Measurements from ENCODE around the gene TPI1. TPM values are rescaled to one million over a fixed set of nuclear protein-coding genes. Genes with fewer than 3 reads are reported as not detected.

Gene TPI1
- total RNA-seq, 1 experiment from 2014 or later: 1,045 TPM

- ATAC-seq (no peak), DNase-seq (ENCODE audit: low spot score) (no peak)
- no peak overlapping the region; the same call in 1 of the 2 replicates for H3K27ac Mint-ChIP-seq
- no peaks in the 10 kb centered on the region for H3K9me3 Mint-ChIP-seq
- peaks cover 39% of the 10 kb centered on the region for H3K36me3 Mint-ChIP-seq
- peaks cover 39% of the 10 kb centered on the region for H3K4me1 Mint-ChIP-seq
- H3K4me3 Mint-ChIP-seq: peak overlapping the region; percentile 97; the same call in 1 of the 2 replicates
- TF ChIP-seq ELF4 (CRISPR knock-in tag; IDR thresholded peaks at IDR 0.05; ENCODE audit: low read depth): no peak
- TF ChIP-seq ZNF532 (CRISPR knock-in tag; IDR thresholded peaks at IDR 0.05; ENCODE audit: borderline replicate concordance): no peak
- TF ChIP-seq ZNF512 (CRISPR knock-in tag; IDR thresholded peaks at IDR 0.05; ENCODE audit: borderline replicate concordance): no peak
- TF ChIP-seq ZNF423 (CRISPR knock-in tag; IDR thresholded peaks at IDR 0.05): no peak
- no peak for TF ChIP-seq E2F4 (CRISPR knock-in tag; IDR thresholded peaks at IDR 0.05; ENCODE audit: borderline replicate concordance, low read depth)
- no peak for TF ChIP-seq STAT6 (CRISPR knock-in tag; conservative IDR thresholded peaks at IDR 0.05; ENCODE audit: low read depth)
- no peak for TF ChIP-seq ATF2 (CRISPR knock-in tag; IDR thresholded peaks at IDR 0.05; ENCODE audit: borderline replicate concordance, low read depth)
- no peak for TF ChIP-seq USF1 (CRISPR knock-in tag; IDR thresholded peaks at IDR 0.05)
- no peak for TF ChIP-seq ZNF121 (CRISPR knock-in tag; IDR thresholded peaks at IDR 0.05)
- TF ChIP-seq CREM (CRISPR knock-in tag; IDR thresholded peaks at IDR 0.05): no peak
- no peak for TF ChIP-seq ZBTB21 (CRISPR knock-in tag; IDR thresholded peaks at IDR 0.05; ENCODE audit: borderline replicate concordance)
- TF ChIP-seq JAZF1 (CRISPR knock-in tag; IDR thresholded peaks at IDR 0.05): no peak
- ChIA-PET POLR2A (interaction anchor here (0.6 to 0.8 kb wide), 2 partner anchors 9 to 47 kb away, joined by 4 read pairs; no protein-coding TSS in a partner anchor), CTCF (interaction anchor here (2.5 to 9.1 kb wide), 3 partner anchors 9 to 47 kb away, joined by 13 to 45 read pairs (median 13); partner anchors contain the start of gene SPSB2)
- H3K27me3 Mint-ChIP-seq (ENCODE audit: low read depth): peaks cover 8% of the 10 kb centered on the region
These were observed 49.3 kb downstream of the TPI1 start for GRCh38 chr12:6916426-6917200.

Measured in WTC11 (cell line).